Urinary bladder (tissue), 4 donors: Measurements from ENCODE around the gene FAF1. TPM values are rescaled to one million over a fixed set of nuclear protein-coding genes. Genes with fewer than 3 reads are reported as not detected.
"Not testable (repeated sequence)": the region's sequence is repeated elsewhere in the genome, so short reads cannot be mapped to it uniquely, and the experiment has no call there.

Source experiments
- DNase-seq: peaks from one replicate; pipeline ENCODE4 v3.0.0-alpha.2; 2015; ENCODE audit errors: extremely low spot score
- H3K27ac ChIP-seq: one replicate; pipeline ENCODE4 v1.5.1; 2013; ENCODE audit warnings: low read depth, mild to moderate bottlenecking, moderate library complexity
- H3K36me3 ChIP-seq: one replicate; pipeline ENCODE4 v1.6.1; 2013; ENCODE audit warnings: mild to moderate bottlenecking, moderate library complexity; ENCODE audit not compliant: insufficient read depth
- H3K4me1 ChIP-seq: one replicate; pipeline ENCODE4 v1.6.1; 2013; ENCODE audit warnings: mild to moderate bottlenecking, moderate library complexity; ENCODE audit not compliant: insufficient read depth
- H3K4me3 ChIP-seq: one replicate; pipeline ENCODE4 v1.5.1; 2013; ENCODE audit warnings: low read depth, low read length
- WGBS: extraction: QIAGEN DNeasy Blood & Tissue Kit; methylation state at CpG from one replicate; pipeline ENCODE4 v1.1.7; 2013; 5-methylcytosine and 5-hydroxymethylcytosine counted together
- polyA plus RNA-seq: library from polyadenylated mRNA; stranded (reverse); fragments of 200-250 nt; gene quantifications from one replicate; pipeline ENCODE4 v1.2.3, GENCODE V29; 2013
- total RNA-seq: library from RNA; depleted of rRNA; stranded (reverse); fragments of >200 nt; gene quantifications from one replicate; pipeline ENCODE4 v1.2.3, GENCODE V29; 2014
- donor health status: healthy with polysubstance abuse.
- donor health status: healthy.

Gene FAF1
- total and polyA plus RNA-seq, 2 donors, result 42.3 to 84.6 TPM

DNA sequence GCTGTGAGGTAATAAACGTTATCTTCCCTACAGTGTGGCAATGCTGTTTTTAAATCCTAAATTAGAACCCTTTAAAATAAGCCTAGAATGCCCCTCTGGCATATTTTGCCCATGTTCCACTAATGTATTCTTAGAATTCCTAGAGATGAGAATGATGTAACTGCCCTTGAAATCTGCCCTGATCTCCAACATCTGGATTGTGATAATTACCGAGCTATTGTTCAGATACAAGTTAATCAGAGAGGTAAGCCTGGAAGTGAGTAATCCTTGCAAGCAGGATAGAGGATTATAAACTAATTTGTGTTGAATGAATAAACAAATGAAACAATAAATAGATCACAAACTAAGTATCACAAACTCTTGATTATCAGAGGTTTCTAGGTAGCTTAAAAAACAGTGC is 429.0 kb downstream of the FAF1 start:
- 70% methylated on average over 2 of the region's 2 CpGs for WGBS
- no peak for DNase-seq

DNA sequence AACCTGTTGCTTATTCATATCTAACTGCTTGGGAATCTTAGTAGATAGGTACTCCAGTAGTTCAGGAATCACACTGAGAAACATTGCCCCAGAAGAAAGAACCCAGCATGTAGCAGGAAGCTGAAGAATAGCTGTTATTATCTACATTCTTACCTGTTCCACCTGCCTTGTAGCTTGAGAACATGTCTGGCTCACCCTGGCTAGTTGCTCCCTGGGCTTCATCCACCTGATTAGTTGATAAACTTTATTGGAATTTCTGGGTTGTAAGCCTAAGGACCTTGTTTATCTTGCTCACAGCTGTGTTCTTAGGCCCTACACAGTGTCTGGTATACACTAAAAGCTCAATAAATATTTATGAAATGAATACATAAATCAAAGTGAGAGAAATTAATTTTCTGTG is 430.6 kb downstream of the FAF1 start:
- Histone ChIP-seq H3K36me3 (no peaks in the 10 kb centered on the region), H3K4me1 (no peaks in the 10 kb centered on the region), H3K4me3 (no peak overlapping the region), H3K27ac (no peak overlapping the region)
- no peak for DNase-seq

More for the DNA sequence above, 429.0 kb downstream of the FAF1 start:
- no peak overlapping the region for H3K27ac ChIP-seq
- H3K4me1 ChIP-seq, result no peaks in the 10 kb centered on the region
- H3K36me3 ChIP-seq, result no peaks in the 10 kb centered on the region
- no peak overlapping the region for H3K4me3 ChIP-seq

DNA sequence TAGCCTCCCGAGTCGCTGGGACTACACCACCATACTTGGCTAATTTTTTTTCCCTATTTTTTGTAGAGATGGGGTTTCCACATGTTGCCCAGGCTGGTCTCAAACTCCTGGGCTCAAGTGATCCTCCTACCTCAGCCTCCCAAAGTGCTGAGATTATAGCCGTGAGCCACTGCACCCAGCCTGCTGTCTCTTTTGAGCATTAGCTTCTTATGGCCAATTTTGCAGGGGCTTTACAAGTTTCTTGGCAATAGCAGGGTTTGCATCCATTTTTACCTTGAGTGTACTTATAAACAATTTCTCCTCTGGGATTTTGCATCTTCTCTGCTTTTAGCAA is 432.1 kb downstream of the FAF1 start:
- WGBS, result 96% methylated on average over 3 of the region's 3 CpGs
- not testable (repeated sequence) for H3K4me1 ChIP-seq, H3K27ac ChIP-seq, H3K36me3 ChIP-seq, DNase-seq, H3K4me3 ChIP-seq

DNA sequence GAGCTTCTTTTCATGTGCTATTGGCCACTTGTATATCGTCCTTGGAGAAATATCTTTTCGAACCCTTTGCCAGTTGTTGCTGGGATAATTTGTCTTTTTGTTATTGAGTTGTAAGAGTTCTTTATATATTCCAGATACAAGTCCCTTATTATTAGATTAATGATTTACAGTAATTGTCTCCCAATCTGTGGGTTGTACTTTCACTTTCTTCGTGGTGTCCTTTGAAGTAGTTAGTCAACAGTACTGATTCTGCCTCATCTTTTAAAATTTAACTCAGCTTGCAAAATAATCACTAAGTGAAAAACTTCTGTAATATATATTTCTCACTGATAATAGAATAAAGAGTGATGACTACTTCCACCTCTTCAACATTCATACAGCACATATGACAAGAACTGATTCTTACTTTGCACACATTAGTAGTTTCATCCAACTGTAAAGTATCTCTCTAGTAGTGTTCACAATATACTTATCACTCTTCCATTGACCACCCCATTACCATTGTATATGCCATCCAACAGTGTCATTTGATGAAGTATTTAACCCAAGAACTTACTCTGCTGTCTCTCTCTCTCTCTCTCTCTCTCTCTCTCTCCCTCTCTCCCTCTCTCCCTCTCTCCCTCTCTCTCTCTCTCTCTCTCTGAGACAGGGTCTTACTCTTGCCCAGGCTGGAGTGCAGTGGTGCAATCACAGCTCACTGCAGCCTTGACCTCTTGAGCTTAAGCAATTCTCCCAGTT is 432.6 kb downstream of the FAF1 start:
- no peak overlapping the region for H3K27ac ChIP-seq
- DNase-seq, result no peak
- no peaks in the 10 kb centered on the region for H3K36me3 ChIP-seq
- no peaks in the 10 kb centered on the region for H3K4me1 ChIP-seq
- no peak overlapping the region for H3K4me3 ChIP-seq
- WGBS, result 95% methylated on average over 3 of the region's 3 CpGs

DNA sequence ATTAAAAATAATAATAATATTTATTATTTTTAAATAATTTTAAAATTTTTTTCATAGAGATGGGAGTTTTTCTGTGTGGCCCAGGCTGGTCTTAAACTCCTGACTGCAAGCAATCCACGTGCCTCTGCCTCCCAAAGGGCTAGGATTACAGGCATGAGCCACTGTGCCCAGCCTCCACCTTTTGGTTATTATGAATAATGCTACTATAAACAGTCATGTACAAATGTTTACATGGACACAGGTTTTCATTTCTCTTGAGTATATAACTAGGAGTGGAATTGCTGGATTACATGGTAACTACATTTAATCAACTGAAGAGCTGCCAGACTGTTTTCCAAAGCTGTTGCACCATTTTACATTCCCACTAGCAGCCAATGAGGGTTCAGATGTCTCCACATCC is 433.6 kb downstream of the FAF1 start:
- H3K4me1 ChIP-seq, result no peaks in the 10 kb centered on the region
- no peaks in the 10 kb centered on the region for H3K36me3 ChIP-seq
- H3K27ac ChIP-seq, result no peak overlapping the region
- DNase-seq, result no peak
- 88% methylated on average over 1 of the region's 1 CpG for WGBS
- H3K4me3 ChIP-seq, result no peak overlapping the region

DNA sequence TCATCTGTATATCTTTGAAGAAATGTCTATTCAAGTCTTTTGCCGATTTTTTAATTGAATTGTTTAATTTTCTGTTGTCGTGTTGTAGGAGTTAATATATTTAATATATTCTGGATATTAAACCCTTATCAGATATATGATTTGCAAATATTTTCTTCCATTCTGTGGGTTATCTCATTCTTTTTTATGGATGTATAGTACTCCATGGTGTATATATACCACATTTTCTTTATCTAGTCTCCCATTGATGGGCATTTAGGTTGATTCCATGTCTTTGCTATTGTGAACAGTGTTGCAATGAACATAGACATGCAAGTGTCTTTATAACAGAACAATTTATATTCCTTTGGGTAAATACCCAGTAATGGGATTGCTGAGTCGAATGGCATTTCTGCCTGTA is 436.5 kb downstream of the FAF1 start:
- H3K27ac ChIP-seq, result no peak overlapping the region
- H3K4me1 ChIP-seq, result no peaks in the 10 kb centered on the region
- DNase-seq, result no peak
- H3K4me3 ChIP-seq, result no peak overlapping the region
- H3K36me3 ChIP-seq, result no peaks in the 10 kb centered on the region
- WGBS, result 98% methylated on average over 3 of the region's 3 CpGs

DNA sequence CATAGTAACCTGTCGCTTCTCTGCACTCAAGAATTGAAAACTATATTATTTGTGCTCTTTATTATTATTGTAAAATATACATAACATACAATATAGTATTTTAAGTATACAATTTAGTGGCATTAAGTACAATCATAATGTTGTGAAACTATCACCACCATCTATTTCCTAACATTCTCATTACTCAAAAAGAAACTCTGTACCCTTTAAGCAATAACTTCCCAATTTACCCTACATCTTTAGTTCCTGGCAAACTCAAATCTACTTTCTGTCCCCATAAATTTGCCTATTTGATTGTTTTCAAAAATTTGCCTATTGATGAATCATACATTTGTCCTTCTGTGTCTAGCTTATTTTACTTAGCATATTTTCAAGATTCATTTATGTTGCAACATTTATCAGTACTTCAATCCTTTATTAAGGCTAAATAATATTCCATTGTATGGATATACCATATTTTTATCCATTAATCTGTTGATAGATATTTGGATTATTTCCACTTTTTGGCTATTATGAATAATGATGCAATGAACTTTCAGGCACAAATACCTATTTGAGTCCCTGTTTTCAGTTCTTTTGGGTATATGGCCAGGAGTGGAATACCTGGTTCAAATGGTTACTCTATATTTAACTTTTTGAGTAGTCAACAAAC is 437.2 kb downstream of the FAF1 start:
- no peak for DNase-seq
- Histone ChIP-seq H3K27ac (no peak overlapping the region), H3K4me3 (no peak overlapping the region), H3K36me3 (no peaks in the 10 kb centered on the region), H3K4me1 (no peaks in the 10 kb centered on the region)
- 94% methylated on average over 1 of the region's 1 CpG for WGBS

DNA sequence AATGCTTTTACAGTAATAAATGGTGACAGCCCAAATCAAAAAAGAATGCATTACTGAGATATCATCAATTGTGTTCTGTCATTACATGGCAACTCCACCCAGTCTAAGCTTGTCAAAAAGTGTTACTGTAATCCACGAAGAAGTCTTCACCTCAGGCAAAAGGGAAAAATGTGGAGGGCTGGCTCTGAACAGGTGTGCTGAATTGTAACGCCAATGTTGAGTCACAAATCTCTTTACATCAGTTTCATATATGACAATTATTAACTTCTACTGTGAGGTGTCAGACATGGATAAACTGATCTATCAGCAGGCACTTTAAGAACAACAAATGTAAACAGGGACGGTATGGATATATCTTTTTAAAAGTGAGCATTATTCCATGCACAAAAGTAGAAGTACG is 438.4 kb downstream of the FAF1 start:
- no peaks in the 10 kb centered on the region for H3K36me3 ChIP-seq
- no peak for DNase-seq
- H3K4me1 ChIP-seq, result no peaks in the 10 kb centered on the region
- WGBS, result 85% methylated on average over 4 of the region's 4 CpGs
- no peak overlapping the region for H3K27ac ChIP-seq
- no peak overlapping the region for H3K4me3 ChIP-seq

DNA sequence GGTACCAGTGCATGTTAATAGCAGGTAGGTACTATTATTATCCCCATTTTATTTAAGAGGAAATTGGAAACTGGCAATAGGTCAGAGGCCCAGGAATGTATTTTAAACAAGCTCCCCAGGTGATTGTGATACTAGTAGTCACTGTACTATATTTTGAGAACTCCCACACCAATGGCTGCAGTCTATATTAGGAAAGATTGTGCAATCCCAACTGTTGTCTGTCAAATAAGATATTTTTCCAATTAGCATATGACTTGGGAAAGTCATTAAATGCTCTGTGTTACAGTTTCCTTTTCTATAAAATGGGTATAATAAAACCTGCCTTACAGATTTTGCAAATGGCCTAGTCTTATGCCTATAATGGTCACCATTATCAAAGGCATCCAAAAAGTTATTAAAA is 442.6 kb downstream of the FAF1 start:
- H3K27ac ChIP-seq, result no peak overlapping the region
- DNase-seq, result no peak
- peaks cover 3% of the 10 kb centered on the region for H3K36me3 ChIP-seq
- H3K4me1 ChIP-seq, result no peaks in the 10 kb centered on the region
- no peak overlapping the region for H3K4me3 ChIP-seq

DNA sequence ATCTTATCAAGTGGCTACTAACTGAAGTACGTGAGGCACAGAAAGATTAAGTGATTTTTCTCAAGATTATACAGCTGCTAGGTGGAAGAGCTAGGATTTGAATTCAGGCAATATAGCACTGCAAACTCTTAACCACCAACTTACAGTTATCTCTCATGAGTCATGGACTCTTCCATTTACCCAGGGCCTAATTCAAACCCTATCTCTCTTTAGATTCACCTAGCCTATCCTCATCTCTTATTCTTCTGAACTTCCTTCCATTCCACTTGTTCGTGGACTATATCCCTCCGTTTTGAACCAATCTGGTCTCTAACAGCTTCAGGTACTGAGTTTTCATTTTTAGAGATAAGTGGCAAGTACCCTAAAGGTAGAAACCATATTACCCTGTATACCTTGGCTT is 444.0 kb downstream of the FAF1 start:
- 88% methylated on average over 3 of the region's 3 CpGs for WGBS
- no peak overlapping the region for H3K4me3 ChIP-seq
- no peak overlapping the region for H3K27ac ChIP-seq
- H3K4me1 ChIP-seq, result no peaks in the 10 kb centered on the region
- DNase-seq, result no peak
- peaks cover 3% of the 10 kb centered on the region for H3K36me3 ChIP-seq

DNA sequence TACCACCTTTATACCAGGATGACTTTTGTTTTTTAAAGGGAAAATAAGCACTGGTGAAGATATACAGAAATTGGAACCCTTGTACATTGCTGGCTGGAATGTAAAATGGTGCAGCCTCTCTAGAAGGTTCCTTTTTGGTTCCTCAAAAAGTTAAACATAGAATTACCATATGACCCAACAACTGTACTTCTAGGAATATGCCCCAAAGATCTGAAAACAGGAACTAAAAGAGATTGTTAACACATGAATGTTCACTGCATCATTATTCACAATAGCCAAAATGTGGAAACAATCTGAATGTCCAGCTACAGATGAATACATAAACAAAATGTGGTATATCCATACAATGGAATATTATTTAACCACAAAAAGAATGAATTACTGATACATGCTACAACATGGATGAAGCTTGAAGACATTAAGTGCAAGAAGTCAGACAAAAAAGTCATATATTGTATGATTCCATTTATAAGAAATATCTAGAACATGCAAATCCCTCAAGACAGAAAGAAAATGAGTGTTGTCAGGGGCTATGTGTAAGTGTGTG is 452.0 kb downstream of the FAF1 start:
- DNase-seq, result no peak
- Histone ChIP-seq H3K4me3 (no peak overlapping the region), H3K27ac (no peak overlapping the region), H3K36me3 (peaks cover 3% of the 10 kb centered on the region), H3K4me1 (no peaks in the 10 kb centered on the region)

DNA sequence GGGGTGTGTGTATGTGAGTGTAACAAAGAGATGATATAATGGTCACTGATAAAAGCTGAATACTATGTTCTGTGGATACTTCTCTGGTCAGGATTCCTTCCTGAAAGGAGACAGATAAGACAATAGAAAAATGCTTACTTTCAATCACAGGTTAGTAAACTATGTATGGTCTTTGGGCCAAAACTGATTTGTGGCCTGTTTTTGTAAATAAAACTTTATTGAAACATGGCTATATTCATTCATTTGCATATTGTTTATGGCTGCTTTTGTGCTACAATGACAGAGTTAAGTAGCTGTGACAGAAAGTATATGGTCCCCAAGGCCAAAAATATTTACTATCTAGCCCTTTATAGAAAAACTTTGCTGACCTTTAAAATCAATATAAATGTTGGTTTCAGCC is 454.6 kb downstream of the FAF1 start:
- Histone ChIP-seq H3K4me3 (no peak overlapping the region), H3K27ac (no peak overlapping the region), H3K36me3 (peaks cover 3% of the 10 kb centered on the region), H3K4me1 (no peaks in the 10 kb centered on the region)
- no peak for DNase-seq

DNA sequence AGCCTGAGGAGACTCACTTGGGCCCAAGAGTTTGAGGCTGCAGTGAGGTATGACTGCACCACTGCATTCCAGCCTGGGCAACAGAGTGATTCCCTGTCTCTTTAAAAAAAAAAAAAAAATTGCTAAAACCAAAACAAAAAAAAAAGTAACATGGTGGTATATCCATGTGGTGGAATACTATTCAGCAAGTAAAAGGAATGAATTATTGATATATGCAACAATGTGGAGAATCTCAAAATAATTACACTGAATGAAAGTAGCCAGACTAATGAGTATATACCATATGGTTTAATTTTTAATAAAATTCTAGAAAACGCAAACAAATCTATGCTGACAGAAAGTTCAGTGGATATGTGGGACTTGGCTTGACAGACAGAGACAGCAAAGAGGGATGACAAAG is 456.6 kb downstream of the FAF1 start:
- Histone ChIP-seq H3K27ac (no peak overlapping the region), H3K36me3 (peaks cover 2% of the 10 kb centered on the region)
- 100% methylated on average over 1 of the region's 1 CpG for WGBS

DNA sequence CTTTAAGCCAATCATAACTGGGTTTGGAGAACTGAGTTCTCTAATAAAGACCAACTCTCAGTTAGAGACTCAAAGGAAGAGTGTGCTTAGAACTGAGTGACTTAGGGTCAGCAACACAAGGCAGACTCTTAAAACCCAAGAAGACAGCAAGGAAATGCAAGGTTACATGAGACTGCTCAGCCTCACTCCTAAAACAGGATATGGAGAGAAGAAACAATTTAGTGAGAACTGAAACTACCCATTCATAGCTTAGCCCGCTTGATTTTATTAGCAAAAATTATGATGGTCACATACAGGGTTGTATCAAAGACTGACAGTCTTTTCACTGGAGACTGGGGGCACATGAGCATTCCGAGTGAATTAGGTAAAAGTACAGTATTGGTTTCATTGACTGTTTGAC is 457.9 kb downstream of the FAF1 start:
- Histone ChIP-seq H3K4me3 (no peak overlapping the region), H3K4me1 (no peaks in the 10 kb centered on the region), H3K36me3 (peaks cover 2% of the 10 kb centered on the region), H3K27ac (no peak overlapping the region)
- 92% methylated on average over 2 of the region's 2 CpGs for WGBS
- no peak for DNase-seq

More for the DNA sequence above, 456.6 kb downstream of the FAF1 start:
- Histone ChIP-seq H3K4me1 (no peaks in the 10 kb centered on the region), H3K4me3 (no peak overlapping the region)
- no peak for DNase-seq
